ENCODE measurements around the gene CXCL11. TPM values are rescaled to one million over a fixed set of nuclear protein-coding genes. Genes with fewer than 3 reads are reported as not detected.

Gene CXCL11
- polyA plus RNA-seq, 1 donor from 2014 or later = 0.33 TPM

GRCh38 chr4:76007089-76007862 lies 28.6 kb downstream of the CXCL11 start, which contains the start of gene CXCL9:
CXCL9 (minus strand) TSS chr4:76007509; CDS start chr4:76007449, 60 bp downstream.
- Histone ChIP-seq H3K4me3 (ENCODE audit: low read length) (no peak within 1 kb of the TSS), H4K20me1 (ENCODE audit: insufficient read depth) (no peaks in the 10 kb centered on the region), H3K9ac (ENCODE audit: low read length) (no peak within 1 kb of the TSS), H3F3A (ENCODE audit: insufficient read depth, low read length, poor library complexity, severe bottlenecking) (no peaks in the 10 kb centered on the region), H3K79me2 (replicated peaks; ENCODE audit: insufficient read depth, low read length) (no peaks in the 10 kb centered on the region), H3K27me3 (ENCODE audit: insufficient read depth, low read depth, low read length) (no peaks in the 10 kb centered on the region), H3K4me2 (ENCODE audit: low read length) (no peak within 1 kb of the TSS), H2AFZ (ENCODE audit: low read depth, low read length) (no peak within 1 kb of the TSS), H3K9me3 (ENCODE audit: low read length) (no peaks in the 10 kb centered on the region), H3K36me3 (ENCODE audit: insufficient read depth, low read length) (no peaks in the 10 kb centered on the region), H3K9me2 (ENCODE audit: insufficient read depth, low read length) (no peaks in the 10 kb centered on the region), H3K27ac (ENCODE audit: low read length) (no peak within 1 kb of the TSS)
- TF ChIP-seq EZH2 (IDR thresholded peaks at IDR 0.05; ENCODE audit: borderline replicate concordance, insufficient read depth, low read length, poor library complexity, severe bottlenecking) = no peak
- TF ChIP-seq MXI1 (conservative IDR thresholded peaks at IDR 0.05; ENCODE audit: poor library complexity, severe bottlenecking) = no peak
- no peak for TF ChIP-seq RAD21 (conservative IDR thresholded peaks at IDR 0.05)
- TF ChIP-seq POLR2AphosphoS5 (IDR thresholded peaks at IDR 0.05) = no peak
- TF ChIP-seq, protein P1, sequence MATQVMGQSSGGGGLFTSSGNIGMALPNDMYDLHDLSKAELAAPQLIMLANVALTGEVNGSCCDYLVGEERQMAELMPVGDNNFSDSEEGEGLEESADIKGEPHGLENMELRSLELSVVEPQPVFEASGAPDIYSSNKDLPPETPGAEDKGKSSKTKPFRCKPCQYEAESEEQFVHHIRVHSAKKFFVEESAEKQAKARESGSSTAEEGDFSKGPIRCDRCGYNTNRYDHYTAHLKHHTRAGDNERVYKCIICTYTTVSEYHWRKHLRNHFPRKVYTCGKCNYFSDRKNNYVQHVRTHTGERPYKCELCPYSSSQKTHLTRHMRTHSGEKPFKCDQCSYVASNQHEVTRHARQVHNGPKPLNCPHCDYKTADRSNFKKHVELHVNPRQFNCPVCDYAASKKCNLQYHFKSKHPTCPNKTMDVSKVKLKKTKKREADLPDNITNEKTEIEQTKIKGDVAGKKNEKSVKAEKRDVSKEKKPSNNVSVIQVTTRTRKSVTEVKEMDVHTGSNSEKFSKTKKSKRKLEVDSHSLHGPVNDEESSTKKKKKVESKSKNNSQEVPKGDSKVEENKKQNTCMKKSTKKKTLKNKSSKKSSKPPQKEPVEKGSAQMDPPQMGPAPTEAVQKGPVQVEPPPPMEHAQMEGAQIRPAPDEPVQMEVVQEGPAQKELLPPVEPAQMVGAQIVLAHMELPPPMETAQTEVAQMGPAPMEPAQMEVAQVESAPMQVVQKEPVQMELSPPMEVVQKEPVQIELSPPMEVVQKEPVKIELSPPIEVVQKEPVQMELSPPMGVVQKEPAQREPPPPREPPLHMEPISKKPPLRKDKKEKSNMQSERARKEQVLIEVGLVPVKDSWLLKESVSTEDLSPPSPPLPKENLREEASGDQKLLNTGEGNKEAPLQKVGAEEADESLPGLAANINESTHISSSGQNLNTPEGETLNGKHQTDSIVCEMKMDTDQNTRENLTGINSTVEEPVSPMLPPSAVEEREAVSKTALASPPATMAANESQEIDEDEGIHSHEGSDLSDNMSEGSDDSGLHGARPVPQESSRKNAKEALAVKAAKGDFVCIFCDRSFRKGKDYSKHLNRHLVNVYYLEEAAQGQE (IDR thresholded peaks at IDR 0.05; ENCODE audit: borderline replicate concordance) = no peak
- TF ChIP-seq TAF1 (IDR thresholded peaks at IDR 0.05; ENCODE audit: low read depth) = no peak
- TF ChIP-seq CTCF (IDR thresholded peaks at IDR 0.05; ENCODE audit: poor library complexity, severe bottlenecking) = no peak
- TF ChIP-seq SMC3 (conservative IDR thresholded peaks at IDR 0.05; ENCODE audit: poor library complexity) = no peak
- no peak for TF ChIP-seq EP300 (conservative IDR thresholded peaks at IDR 0.05; ENCODE audit: poor library complexity, severe bottlenecking)

DNA sequence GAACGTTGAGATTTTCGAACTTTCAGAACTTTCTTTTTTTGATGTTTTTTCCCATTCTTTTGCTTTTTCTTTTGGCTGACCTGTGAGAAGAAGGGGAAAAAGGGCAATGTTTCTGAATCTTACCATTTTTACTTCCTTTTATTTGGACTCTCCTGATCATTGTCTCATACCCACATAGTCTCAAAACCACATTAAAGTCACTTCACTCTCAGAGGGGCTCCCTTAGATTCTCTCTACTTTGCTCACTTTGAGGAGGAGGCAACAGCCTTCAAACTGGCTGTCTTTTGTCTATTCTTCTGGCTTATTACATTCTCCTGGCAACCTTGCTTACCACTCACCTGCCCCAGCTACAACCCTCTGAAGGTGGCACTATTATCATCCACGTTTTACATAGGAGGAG lies 32.2 kb downstream of the CXCL11 start:
- H3F3A ChIP-seq (ENCODE audit: insufficient read depth, low read length, poor library complexity, severe bottlenecking) = no peaks in the 10 kb centered on the region
- H3K4me3 ChIP-seq (ENCODE audit: low read length) = no peak overlapping the region
- H3K4me2 ChIP-seq (ENCODE audit: low read length) = no peak overlapping the region
- no peak overlapping the region for H3K9ac ChIP-seq (ENCODE audit: low read length)
- no peak overlapping the region for H3K27ac ChIP-seq (ENCODE audit: low read length)
- no peaks in the 10 kb centered on the region for H4K20me1 ChIP-seq (ENCODE audit: insufficient read depth)
- H3K9me2 ChIP-seq (ENCODE audit: insufficient read depth, low read length) = no peaks in the 10 kb centered on the region
- H3K9me3 ChIP-seq (ENCODE audit: low read length) = no peaks in the 10 kb centered on the region
- TF ChIP-seq MXI1 (conservative IDR thresholded peaks at IDR 0.05; ENCODE audit: poor library complexity, severe bottlenecking) = no peak
- TF ChIP-seq POLR2AphosphoS5 (IDR thresholded peaks at IDR 0.05) = no peak
- no peak for TF ChIP-seq EZH2 (IDR thresholded peaks at IDR 0.05; ENCODE audit: borderline replicate concordance, insufficient read depth, low read length, poor library complexity, severe bottlenecking)
- TF ChIP-seq CTCF (IDR thresholded peaks at IDR 0.05; ENCODE audit: poor library complexity, severe bottlenecking) = no peak
- TF ChIP-seq SMC3 (conservative IDR thresholded peaks at IDR 0.05; ENCODE audit: poor library complexity) = no peak
- TF ChIP-seq TAF1 (IDR thresholded peaks at IDR 0.05; ENCODE audit: low read depth) = no peak
- TF ChIP-seq EP300 (conservative IDR thresholded peaks at IDR 0.05; ENCODE audit: poor library complexity, severe bottlenecking) = no peak
- TF ChIP-seq RAD21 (conservative IDR thresholded peaks at IDR 0.05) = no peak
- TF ChIP-seq, protein P1 (IDR thresholded peaks at IDR 0.05; ENCODE audit: borderline replicate concordance) = no peak
- H2AFZ ChIP-seq (ENCODE audit: low read depth, low read length) = no peak overlapping the region
- H3K79me2 ChIP-seq (replicated peaks; ENCODE audit: insufficient read depth, low read length) = no peaks in the 10 kb centered on the region
- no peaks in the 10 kb centered on the region for H3K27me3 ChIP-seq (ENCODE audit: insufficient read depth, low read depth, low read length)
- no peaks in the 10 kb centered on the region for H3K36me3 ChIP-seq (ENCODE audit: insufficient read depth, low read length)
